GM12892 (cell line): ENCODE results near the gene DENND1C.

ENCODE experiments used
- POLR2A ChIP-seq: IDR thresholded peaks from 2 replicates; pipeline ENCODE4 v1.6.1; 2011; ENCODE audit warnings: low read depth, low read length, control low read depth
- POLR2AphosphoS5 ChIP-seq: IDR thresholded peaks from 2 replicates; pipeline ENCODE4 v1.6.1; 2011; ENCODE audit warnings: low read depth, low read length, control low read depth

DNA sequence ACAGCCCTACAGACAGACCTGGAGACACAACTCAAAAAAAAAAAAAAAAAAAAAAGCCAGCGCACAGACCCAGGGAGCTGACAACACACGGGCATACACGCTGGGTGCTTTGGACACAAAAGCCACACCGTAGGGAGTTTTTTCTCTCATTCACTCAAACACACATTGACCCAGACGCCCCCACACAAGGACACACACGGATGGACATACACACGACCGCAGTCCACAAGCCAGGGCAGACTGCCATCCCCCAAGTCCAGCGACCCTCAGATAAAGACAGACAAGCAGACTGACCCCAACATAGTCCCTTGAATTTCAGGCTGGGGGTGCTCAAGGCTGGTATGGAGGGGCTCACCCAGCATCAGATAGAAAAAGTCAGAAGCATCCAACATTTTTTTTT is 32.5 kb upstream of the DENND1C start:
- TF ChIP-seq POLR2AphosphoS5 = no peak
- TF ChIP-seq POLR2A = no peak
